DMS79 (cell line): Measurements from ENCODE around the gene CAMTA1.
"Not testable (repeated sequence)": the region's sequence is repeated elsewhere in the genome, so short reads cannot be mapped to it uniquely, and the experiment has no call there.

Experiments
- DNase-seq: peaks from one replicate; lab custom pipeline; 2025; lab: John Stamatoyannopoulos, UW

The CAMTA1 gene

GRCh38 chr1:7589774-7590425, 804.6 kb downstream of the CAMTA1 start:
- DNase-seq: no peak

GRCh38 chr1:7590426-7590790, 805.2 kb downstream of the CAMTA1 start:
- no peak for DNase-seq

GRCh38 chr1:7591565-7591964, 806.3 kb downstream of the CAMTA1 start:
- no peak for DNase-seq

GRCh38 chr1:7592120-7592798, 807.0 kb downstream of the CAMTA1 start:
- DNase-seq: no peak

- no peak for DNase-seq
These were observed 808.9 kb downstream of the CAMTA1 start for GRCh38 chr1:7594002-7594713.

GRCh38 chr1:7594714-7595295, 809.6 kb downstream of the CAMTA1 start:
- no peak for DNase-seq

- DNase-seq: no peak
These were observed 810.1 kb downstream of the CAMTA1 start for GRCh38 chr1:7595336-7595735.

GRCh38 chr1:7596126-7596965, 811.1 kb downstream of the CAMTA1 start:
- DNase-seq: no peak

GRCh38 chr1:7598058-7598457, 812.8 kb downstream of the CAMTA1 start:
- DNase-seq: not testable (repeated sequence)

GRCh38 chr1:7604906-7605305, 819.7 kb downstream of the CAMTA1 start:
- not testable (repeated sequence) for DNase-seq

GRCh38 chr1:7606096-7606495, 820.8 kb downstream of the CAMTA1 start:
- no peak for DNase-seq

GRCh38 chr1:7607097-7607496, 821.8 kb downstream of the CAMTA1 start:
- no peak for DNase-seq

GRCh38 chr1:7608628-7609305, 823.5 kb downstream of the CAMTA1 start:
- no peak for DNase-seq

- DNase-seq: no peak
These were observed 824.2 kb downstream of the CAMTA1 start for GRCh38 chr1:7609311-7609994.

- no peak for DNase-seq
These were observed 825.0 kb downstream of the CAMTA1 start for GRCh38 chr1:7610106-7610731.

GRCh38 chr1:7610936-7611335, 825.7 kb downstream of the CAMTA1 start:
- DNase-seq: no peak

GRCh38 chr1:7611421-7612010, 826.3 kb downstream of the CAMTA1 start:
- DNase-seq: no peak

- DNase-seq: no peak
These were observed 828.0 kb downstream of the CAMTA1 start for GRCh38 chr1:7613106-7613850.

GRCh38 chr1:7613851-7614205, 828.6 kb downstream of the CAMTA1 start:
- no peak for DNase-seq
